ACC112 (cell line): ENCODE measurements around the gene MBOAT7.
"Not testable (repeated sequence)": the region's sequence is repeated elsewhere in the genome, so short reads cannot be mapped to it uniquely, and the experiment has no call there.

ENCODE experiments used
- H2AFZ ChIP-seq: fragments of 200-600 bp; sonication (generic); one replicate; pipeline ENCODE4 v1.6.0; 2017; ENCODE audit warnings: antibody characterized with exemption, low read length; ENCODE audit not compliant: unreplicated experiment
- H3K27ac ChIP-seq: fragments of 200-600 bp; sonication (generic); 2 replicates; pipeline ENCODE4 v1.5.1; 2014; ENCODE audit warnings: low read depth, mild to moderate bottlenecking, antibody characterized with exemption, low read length, moderate library complexity
- H3K27me3 ChIP-seq: fragments of 200-600 bp; sonication (generic); 2 replicates; pipeline ENCODE4 v1.6.1; 2014; ENCODE audit warnings: mild to moderate bottlenecking, antibody characterized with exemption, low read length, moderate library complexity, mixed read lengths; ENCODE audit not compliant: insufficient read depth
- H3K36me3 ChIP-seq: fragments of 200-600 bp; sonication (generic); 2 replicates; pipeline ENCODE4 v1.6.1; 2016; ENCODE audit warnings: mild to moderate bottlenecking, antibody characterized with exemption, low read length, moderate library complexity, mixed read lengths; ENCODE audit not compliant: insufficient read depth
- H3K4me1 ChIP-seq: fragments of 200-600 bp; sonication (generic); one replicate; pipeline ENCODE4 v1.6.1; 2016; ENCODE audit warnings: low read length, mixed read lengths; ENCODE audit not compliant: insufficient read depth, unreplicated experiment, control insufficient read depth
- H3K4me3 ChIP-seq: fragments of 200-600 bp; sonication (generic); 2 replicates; pipeline ENCODE4 v1.5.1; 2014; ENCODE audit warnings: mild to moderate bottlenecking, low read depth, low read length
- H3K79me2 ChIP-seq: fragments of 200-600 bp; sonication (generic); one replicate; pipeline ENCODE4 v1.6.0; 2016; ENCODE audit warnings: low read length; ENCODE audit not compliant: control insufficient read depth, unreplicated experiment, insufficient read depth

MBOAT7 gene

DNA sequence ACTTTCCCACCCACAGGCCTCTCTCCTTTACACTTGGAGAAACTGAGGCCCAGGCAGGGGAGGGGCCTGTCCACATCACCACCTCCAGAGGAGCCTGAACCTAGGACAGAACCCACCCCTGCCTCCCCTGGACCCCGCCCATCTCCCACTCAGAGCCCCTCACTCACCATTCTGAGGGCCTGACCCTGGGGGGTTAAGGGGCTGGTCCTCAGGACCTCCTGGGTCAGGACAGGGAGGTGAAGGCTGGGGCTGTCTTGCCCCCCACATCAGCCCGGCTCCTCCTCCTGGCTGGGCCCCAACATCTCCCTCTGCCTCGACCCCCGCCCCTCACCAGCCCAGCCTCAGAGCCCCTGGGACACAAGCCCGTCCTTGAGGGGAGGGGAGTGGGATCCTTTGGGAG lies 30.3 kb upstream of the MBOAT7 start:
- H3K27me3 ChIP-seq, H2AFZ ChIP-seq, H3K79me2 ChIP-seq, H3K4me1 ChIP-seq, H3K27ac ChIP-seq, H3K4me3 ChIP-seq, H3K36me3 ChIP-seq: not testable (repeated sequence)

- Histone ChIP-seq H3K79me2 (no peaks in the 10 kb centered on the region), H3K27ac (no peak overlapping the region), H2AFZ (no peak overlapping the region), H3K4me1 (no peaks in the 10 kb centered on the region), H3K36me3 (no peaks in the 10 kb centered on the region), H3K27me3 (no peaks in the 10 kb centered on the region), H3K4me3 (no peak overlapping the region)
These were observed 29.7 kb upstream of the MBOAT7 start for GRCh38 chr19:54218960-54219661.

- Histone ChIP-seq H3K4me3 (no peak overlapping the region), H3K27ac (no peak overlapping the region), H3K27me3 (no peaks in the 10 kb centered on the region), H3K4me1 (no peaks in the 10 kb centered on the region), H2AFZ (no peak overlapping the region), H3K79me2 (no peaks in the 10 kb centered on the region), H3K36me3 (no peaks in the 10 kb centered on the region)
These were observed 28.9 kb upstream of the MBOAT7 start for GRCh38 chr19:54218259-54218658.

DNA sequence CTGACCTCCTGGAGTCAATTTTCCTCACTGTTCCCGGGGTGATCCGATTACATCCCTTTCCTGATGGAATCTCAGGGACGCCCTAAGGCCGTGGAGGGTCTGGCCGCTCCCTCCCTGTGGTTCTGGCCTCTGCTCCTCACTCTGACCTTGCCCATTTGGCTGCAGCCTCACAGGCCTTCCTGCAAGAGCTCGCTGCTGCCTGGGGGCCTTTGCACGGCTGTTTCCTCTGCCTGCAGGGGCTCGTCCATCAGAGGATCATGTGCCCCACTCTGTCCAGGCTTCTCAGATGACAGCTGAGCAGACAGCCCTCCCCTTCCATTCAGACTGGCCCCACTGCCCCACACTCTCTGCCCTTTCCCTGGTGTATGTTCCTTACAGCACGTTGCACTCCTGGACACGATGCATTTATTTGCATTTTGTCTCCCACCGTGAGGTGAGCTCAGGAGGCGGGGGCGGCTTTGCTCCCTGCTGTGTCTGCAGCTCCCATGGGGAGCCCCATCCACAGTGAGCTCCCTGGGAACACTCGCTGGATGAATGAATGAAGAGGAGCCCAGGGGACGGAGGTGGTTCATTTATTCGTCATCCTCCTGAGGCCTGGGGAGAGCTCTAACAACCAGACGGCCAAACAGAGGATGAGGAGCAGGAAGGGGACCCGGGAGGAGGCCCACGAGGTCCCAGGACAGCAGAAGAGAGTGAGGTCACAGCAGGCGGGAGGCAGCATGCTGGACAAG lies 28.3 kb upstream of the MBOAT7 start:
- H3K27me3 ChIP-seq, H3K36me3 ChIP-seq, H3K4me1 ChIP-seq, H3K4me3 ChIP-seq, H2AFZ ChIP-seq, H3K27ac ChIP-seq, H3K79me2 ChIP-seq: not testable (repeated sequence)

GRCh38 chr19:54216869-54217268 lies 27.5 kb upstream of the MBOAT7 start:
- no peak overlapping the region for H2AFZ ChIP-seq
- no peaks in the 10 kb centered on the region for H3K36me3 ChIP-seq
- no peak overlapping the region for H3K4me3 ChIP-seq
- H3K27me3 ChIP-seq = no peaks in the 10 kb centered on the region
- no peaks in the 10 kb centered on the region for H3K79me2 ChIP-seq
- H3K27ac ChIP-seq = no peak overlapping the region
- no peaks in the 10 kb centered on the region for H3K4me1 ChIP-seq

GRCh38 chr19:54214734-54215133 lies 25.4 kb upstream of the MBOAT7 start:
- H3K4me1 ChIP-seq, H3K27me3 ChIP-seq, H3K4me3 ChIP-seq, H2AFZ ChIP-seq, H3K79me2 ChIP-seq, H3K27ac ChIP-seq, H3K36me3 ChIP-seq: not testable (repeated sequence)

DNA sequence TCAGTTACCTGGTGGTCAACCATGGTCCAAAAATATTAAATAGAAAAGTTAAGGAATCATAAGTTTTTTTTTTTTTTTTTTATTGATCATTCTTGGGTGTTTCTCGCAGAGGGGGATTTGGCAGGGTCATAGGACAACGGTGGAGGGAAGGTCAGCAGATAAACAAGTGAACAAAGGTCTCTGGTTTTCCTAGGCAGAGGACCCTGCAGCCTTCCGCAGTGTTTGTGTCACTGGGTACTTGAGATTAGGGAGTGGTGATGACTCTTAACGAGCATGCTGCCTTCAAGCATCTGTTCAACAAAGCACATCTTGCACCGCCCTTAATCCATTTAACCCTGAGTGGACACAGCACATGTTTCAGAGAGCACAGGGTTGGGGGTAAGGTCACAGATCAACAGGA lies 24.8 kb upstream of the MBOAT7 start:
- not testable (repeated sequence) for H3K27me3 ChIP-seq, H3K27ac ChIP-seq, H2AFZ ChIP-seq, H3K4me3 ChIP-seq, H3K79me2 ChIP-seq, H3K36me3 ChIP-seq
- H3K4me1 ChIP-seq = peaks cover 11% of the 10 kb centered on the region

GRCh38 chr19:54211235-54211634 lies 21.9 kb upstream of the MBOAT7 start:
- Histone ChIP-seq H3K79me2 (peaks cover 10% of the 10 kb centered on the region), H3K36me3 (peaks cover 4% of the 10 kb centered on the region; the same call in 1 of the 2 replicates), H3K27me3 (no peaks in the 10 kb centered on the region), H2AFZ (no peak overlapping the region), H3K27ac (no peak overlapping the region), H3K4me3 (no peak overlapping the region), H3K4me1 (peaks cover 27% of the 10 kb centered on the region)

GRCh38 chr19:54209811-54210494 lies 20.6 kb upstream of the MBOAT7 start:
- peaks cover 22% of the 10 kb centered on the region for H3K79me2 ChIP-seq
- no peak overlapping the region for H3K4me3 ChIP-seq
- peak overlapping the region; percentile 84 for H3K27ac ChIP-seq
- H3K27me3 ChIP-seq = no peaks in the 10 kb centered on the region
- H2AFZ ChIP-seq = no peak overlapping the region
- H3K4me1 ChIP-seq = peaks cover 31% of the 10 kb centered on the region
- peaks cover 10% of the 10 kb centered on the region for H3K36me3 ChIP-seq

DNA sequence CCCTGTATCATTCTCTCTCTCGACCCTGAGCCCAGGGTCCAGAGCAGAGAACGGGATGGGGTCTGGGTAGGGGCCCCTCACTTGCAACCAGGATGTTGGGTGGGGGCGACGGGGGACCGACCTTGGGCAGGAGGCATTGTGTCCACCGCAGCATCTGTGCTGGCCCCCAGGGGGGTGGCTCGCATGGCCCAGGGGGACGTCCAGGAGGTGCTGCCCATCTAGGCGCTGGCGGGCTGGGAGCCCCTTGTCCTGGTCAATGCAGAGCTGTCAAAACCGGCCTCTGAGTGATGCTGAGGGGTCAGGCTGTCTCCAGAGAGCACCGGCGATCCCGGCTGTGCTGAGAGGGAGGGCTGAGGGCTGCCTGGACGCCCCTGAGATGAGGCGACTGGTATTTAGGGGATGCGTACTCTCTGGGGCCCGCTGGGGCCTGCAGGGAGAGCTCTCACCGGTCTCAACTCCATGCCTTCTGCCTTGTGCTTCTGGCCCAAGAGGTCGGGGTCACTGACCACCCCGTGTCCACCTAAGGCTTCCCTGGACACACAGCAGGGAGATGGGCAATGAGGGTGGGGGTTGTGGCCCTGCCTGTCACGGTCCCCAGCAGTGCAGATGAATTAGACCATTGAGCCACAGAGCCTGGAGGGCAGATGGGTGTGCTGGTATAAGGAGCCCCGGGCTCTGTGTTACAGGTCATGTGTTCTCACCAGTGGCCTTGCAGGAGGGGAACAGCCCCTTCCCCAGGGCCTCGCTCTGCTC lies 19.9 kb upstream of the MBOAT7 start:
- Histone ChIP-seq H3K79me2 (peaks cover 29% of the 10 kb centered on the region), H3K4me1 (peaks cover 36% of the 10 kb centered on the region), H3K27me3 (no peaks in the 10 kb centered on the region), H3K27ac (peak overlapping the region; percentile 84), H3K4me3 (no peak overlapping the region), H3K36me3 (peaks cover 17% of the 10 kb centered on the region), H2AFZ (no peak overlapping the region)
